ENCODE data around the gene NRP1.

The NRP1 gene

DNA sequence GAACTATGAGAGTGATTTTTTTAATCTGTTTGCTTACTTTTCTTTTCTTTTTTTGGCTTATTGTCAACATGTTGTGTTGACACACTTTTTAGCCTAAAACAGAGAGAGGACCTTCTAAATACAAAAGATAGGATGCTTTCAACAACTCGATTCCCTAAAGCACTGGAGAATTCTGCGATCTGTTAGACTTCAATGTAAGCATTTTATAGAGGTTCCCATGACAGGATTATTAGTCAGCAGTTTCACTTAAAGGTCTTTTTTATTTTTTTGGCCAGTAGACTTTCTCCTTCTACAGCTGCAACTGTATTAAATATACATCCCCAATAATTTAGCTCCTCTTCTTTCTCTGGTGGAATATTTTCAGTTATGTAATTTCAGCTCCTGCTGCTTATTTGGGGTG, 12.7 kb upstream of the NRP1 start:
- no peak for DNase-seq

DNA sequence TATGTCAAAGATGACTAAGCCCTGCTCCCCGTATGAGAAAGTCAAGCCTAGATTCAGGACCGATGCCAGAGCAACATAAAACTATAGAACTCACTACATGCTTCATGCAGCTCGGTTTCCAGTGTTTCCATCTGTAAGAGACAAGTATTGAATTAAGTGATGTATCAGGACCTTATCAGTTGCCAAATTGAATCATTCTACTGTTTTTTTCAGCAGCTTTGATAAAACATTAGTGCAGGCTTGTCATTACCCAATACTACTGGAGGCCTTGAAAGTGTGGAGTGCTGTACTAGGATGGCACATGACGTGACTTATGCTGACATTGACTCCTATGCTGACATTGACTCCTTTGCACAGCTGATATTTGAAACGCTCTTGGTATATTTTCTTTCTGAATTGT, 10.8 kb upstream of the NRP1 start:
- DNase-seq = no peak

DNA sequence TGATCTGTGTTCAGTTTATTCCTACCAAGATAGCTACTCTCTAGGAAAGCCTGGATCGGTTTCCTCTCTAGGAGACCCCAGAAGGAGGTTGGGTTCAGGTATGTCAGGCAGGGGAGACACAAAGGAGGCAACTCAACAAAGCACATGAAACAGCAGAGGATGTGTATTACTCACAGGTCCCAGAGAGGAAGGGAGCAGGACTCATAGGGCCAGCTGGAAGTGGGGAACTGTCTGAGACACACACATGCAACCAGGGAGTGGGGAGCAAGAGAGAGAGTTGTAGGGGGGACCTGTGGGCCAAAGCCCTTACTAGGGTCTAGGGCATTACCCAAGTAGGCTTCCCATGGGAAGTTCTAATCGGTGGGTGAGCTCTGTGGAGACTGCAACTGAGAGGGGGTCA, 10.2 kb upstream of the NRP1 start:
- DNase-seq = no peak

- no peak for DNase-seq
These were observed 7.2 kb upstream of the NRP1 start for GRCh38 chr10:33341637-33342036.

- no peak for DNase-seq
These were observed 3.0 kb upstream of the NRP1 start for GRCh38 chr10:33337326-33337957.

- no peak for DNase-seq
These were observed 2.3 kb upstream of the NRP1 start for GRCh38 chr10:33336582-33337325.

DNA sequence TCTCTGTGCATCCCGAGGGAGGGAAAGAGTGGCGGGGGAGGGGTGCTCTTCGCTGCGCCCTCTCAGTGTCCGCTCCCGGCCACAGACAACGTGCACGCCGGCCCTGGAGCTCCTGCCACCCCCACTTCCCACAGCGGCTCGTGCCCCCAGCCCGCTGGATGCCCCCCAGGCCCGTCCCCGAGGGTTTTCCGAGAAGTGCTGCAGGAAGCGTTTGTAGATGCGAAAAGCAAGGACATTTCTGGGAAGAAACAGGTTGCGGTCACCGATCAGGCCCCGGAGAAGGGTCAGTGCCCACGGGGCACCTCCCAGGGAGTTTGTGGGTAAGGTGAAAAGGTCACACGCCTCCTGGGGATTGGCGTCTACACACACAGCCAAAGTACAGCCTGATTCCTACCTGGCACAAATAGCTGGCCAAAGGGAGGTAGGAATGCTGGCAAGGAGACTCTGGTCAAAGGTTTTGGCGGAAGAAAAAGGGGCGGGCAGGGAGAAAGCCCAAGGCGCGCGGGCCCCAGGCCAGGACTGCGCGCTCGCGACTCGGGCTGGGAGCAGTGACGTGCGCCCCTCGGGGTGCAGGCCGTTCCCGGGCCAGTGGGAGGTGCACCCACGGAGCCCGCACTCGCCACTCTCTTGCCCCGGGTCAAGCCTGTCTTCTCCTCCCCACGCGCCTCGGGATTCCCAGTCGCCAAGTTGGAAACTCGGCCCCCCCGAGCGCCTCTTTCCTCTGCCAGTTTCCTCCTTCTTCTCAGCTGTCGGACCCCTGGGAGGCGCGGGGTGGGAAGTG, 1.5 kb upstream of the NRP1 start:
- no peak for DNase-seq

GRCh38 chr10:33335551-33335800, 1.0 kb upstream of the NRP1 start:
- no peak for DNase-seq

- DNase-seq = no peak
These were observed 511 bp upstream of the NRP1 start for GRCh38 chr10:33334805-33335550.

GRCh38 chr10:33333260-33334101, 986 bp downstream of the NRP1 start:
- DNase-seq = no peak

DNA sequence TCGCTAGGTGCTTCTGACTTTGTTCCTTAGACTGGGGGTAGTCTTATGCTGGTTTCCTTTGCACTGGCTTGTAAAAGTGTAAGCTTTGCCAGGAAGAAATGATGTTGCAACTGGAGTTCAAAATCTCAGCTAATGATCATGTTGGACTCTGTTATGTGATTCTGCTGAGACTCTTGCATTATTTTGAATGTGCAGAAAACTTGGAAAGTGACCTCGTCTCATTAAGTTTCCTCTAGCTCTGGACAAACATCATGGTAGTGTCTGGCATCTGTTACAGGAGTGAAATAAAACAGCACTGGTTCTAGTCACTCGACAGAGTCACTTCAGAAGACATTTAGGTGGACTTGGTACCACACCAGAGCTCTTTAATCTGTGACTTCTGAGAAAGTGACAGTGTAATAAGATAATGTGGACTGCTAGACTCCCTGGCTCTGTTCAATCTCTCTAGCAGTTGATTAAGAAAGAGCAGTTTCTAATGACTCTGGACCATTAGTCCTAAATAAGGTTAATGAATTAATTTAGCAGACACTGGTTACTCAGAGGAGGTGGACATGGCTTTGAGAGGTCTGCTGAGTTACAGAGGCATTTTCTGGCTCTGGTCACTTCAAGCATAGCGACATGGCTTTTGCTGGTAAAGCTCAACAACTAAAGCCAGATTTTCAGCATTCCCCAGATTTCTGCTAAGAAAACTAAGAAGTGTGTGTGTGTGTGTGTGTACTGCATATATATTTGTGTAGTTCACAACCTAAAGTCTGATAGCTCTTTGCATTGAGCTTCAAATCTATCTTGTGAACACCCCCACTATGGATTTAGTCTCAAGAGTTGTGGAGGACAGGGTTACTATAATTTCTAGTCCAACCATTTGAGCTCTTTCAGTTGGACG, 2.0 kb downstream of the NRP1 start:
- DNase-seq = no peak

GRCh38 chr10:33331379-33331694, 3.1 kb downstream of the NRP1 start:
- no peak for DNase-seq

- peak; percentile 38 for DNase-seq
These were observed 3.7 kb downstream of the NRP1 start for GRCh38 chr10:33330543-33331378.

- DNase-seq = no peak
These were observed 5.3 kb downstream of the NRP1 start for GRCh38 chr10:33329178-33329577.

DNA sequence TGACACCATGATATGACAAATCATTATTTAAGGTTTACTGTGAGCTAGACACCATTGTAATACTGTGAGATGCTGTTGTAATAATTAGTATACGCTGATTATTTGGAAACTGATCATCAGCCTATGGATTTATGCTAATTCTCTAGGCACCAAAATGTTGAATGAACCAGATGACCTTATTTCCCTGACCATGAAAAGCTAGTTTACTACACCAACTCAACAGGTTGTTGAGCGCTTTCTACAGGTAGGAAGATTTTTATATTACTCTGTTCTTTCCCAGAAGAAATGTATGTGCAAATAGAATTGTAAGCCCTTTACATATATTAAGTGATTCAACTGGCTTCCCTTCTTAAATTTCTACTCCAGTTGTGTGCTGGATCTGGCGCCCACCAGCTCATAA, 6.2 kb downstream of the NRP1 start:
- DNase-seq = no peak

- DNase-seq = no peak
These were observed 6.7 kb downstream of the NRP1 start for GRCh38 chr10:33327751-33328150.

GRCh38 chr10:33326933-33327332, 7.5 kb downstream of the NRP1 start:
- no peak for DNase-seq

GRCh38 chr10:33325929-33326328, 8.5 kb downstream of the NRP1 start:
- no peak for DNase-seq

GRCh38 chr10:33323721-33324120, 10.7 kb downstream of the NRP1 start:
- no peak for DNase-seq

DNA sequence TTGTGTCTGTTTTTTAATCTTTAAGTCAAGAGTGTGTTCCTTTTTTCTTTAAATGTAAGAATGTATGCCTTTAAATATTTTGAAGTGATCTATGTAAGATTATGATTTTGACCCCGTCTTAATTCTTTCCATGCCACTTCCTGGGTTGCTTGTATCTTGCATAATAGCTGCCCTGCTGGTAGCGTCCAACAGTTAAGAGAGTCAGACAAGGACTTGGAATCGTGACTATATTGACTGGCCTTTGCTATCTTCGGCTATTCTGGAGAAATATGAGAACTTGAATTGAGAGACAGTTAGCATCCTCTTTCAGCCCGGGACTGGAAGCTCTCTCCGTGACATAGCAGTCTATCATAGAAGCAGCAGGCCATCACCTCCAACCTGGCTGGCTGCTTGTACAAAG, 13.0 kb downstream of the NRP1 start:
- DNase-seq = no peak

DNA sequence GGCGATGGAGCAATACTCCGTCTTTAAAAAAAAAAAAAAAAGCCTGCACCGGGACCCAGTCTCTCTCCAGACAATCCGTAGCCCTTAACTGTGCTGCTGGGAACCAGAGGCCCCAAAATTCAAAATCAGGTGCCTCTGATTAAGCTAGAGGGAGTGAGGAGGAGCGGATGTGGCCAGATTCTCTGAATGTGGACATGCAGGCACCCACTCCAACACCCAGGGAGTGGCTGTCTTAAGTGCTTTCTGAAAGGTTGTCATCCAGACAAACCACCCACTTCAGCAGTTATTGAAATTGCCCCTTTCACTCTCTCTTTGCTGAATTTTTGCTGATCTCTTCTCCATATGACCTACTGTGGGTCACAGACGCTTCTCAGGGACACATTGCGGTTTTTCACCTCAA, 14.2 kb downstream of the NRP1 start:
- DNase-seq = no peak
